GM18526 (cell line): ENCODE data around the gene PRRX2.

Experiments
- POLR2A ChIP-seq: IDR thresholded peaks from 3 replicates; pipeline ENCODE4 v1.6.1; 2011; ENCODE audit not compliant: insufficient read length; ENCODE audit errors: extremely low read depth

Gene PRRX2

DNA sequence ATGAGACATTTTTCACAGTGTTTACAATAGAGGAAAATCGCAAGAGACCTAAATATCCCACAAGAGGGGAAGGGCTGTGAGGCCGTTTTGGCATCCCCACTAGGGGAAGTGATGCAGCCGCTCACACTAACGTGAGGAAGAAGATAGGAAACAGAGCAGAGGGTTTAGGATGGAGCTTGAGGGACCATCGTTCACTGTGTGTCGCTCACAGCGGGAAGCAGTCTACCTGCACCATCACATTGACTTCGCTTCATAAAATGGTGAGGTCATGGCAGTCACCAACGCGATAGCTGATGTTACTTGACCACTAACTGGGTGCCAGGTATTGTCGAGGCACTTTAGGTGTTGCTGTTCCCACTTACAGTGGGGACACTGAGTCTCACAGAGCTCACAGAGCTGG lies 35.6 kb downstream of the PRRX2 start:
- no peak for TF ChIP-seq POLR2A

DNA sequence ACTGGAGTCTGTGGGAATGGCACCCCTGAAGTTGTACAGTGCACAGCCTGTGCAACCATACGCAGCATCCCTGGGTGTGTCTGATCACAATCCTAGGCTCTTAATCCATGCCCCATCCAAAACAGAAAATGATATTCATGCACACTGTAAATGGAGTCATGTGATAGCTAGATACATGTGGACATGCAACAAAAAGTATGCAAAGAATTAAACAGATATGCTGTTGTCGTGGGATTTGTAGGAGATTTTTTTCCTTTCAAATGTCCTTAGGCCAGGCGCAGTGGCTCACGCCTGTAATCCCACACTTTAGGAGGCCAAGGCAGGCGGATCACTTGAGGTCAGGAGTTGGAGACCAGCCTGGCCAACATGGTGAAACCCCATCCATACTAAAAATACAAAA lies 36.1 kb downstream of the PRRX2 start:
- TF ChIP-seq POLR2A, result no peak

- no peak for TF ChIP-seq POLR2A
Measured at GRCh38 chr9:129702589-129703520, 37.4 kb downstream of the PRRX2 start.

GRCh38 chr9:129703667-129704355 lies 38.4 kb downstream of the PRRX2 start:
- TF ChIP-seq POLR2A, result no peak

DNA sequence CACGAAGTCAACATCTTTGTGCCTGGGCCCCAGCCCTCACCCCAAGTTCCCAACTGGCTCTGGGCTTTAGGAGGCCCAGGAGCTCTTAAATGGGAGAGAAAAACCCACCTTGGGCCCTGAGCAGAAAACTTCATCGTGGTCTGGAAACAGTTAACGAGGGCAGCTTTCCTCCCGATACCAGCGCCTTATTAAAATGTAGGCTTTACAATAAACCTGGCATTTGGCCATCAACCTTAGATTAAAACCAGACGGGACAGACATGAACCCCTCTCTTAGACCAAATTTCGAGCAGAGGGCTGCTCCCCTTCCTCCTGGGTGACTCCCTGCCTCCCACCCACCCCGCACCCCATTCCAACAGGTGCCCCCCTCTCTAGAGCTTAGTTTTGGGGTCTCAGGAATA lies 39.4 kb downstream of the PRRX2 start:
- TF ChIP-seq POLR2A, result no peak

DNA sequence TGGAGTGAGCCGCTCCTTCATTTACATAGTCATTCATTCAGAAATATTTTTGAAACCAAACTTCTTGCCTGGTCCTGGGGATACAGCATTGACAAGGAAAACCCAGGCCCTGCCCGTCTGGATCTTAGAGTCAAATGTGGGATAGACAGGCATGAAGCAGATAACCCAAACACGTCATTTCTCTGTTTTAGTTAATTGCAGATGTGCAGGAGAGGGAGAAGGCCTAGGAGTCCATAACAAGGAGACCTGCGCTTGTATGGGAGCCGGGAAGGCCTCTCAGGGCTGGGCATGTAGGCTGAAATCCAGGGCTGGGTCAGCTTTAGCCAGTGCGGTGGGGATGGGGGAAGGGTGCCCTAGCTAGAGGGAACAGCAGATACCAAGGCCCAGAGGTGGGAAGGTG lies 43.3 kb downstream of the PRRX2 start:
- TF ChIP-seq POLR2A, result no peak

DNA sequence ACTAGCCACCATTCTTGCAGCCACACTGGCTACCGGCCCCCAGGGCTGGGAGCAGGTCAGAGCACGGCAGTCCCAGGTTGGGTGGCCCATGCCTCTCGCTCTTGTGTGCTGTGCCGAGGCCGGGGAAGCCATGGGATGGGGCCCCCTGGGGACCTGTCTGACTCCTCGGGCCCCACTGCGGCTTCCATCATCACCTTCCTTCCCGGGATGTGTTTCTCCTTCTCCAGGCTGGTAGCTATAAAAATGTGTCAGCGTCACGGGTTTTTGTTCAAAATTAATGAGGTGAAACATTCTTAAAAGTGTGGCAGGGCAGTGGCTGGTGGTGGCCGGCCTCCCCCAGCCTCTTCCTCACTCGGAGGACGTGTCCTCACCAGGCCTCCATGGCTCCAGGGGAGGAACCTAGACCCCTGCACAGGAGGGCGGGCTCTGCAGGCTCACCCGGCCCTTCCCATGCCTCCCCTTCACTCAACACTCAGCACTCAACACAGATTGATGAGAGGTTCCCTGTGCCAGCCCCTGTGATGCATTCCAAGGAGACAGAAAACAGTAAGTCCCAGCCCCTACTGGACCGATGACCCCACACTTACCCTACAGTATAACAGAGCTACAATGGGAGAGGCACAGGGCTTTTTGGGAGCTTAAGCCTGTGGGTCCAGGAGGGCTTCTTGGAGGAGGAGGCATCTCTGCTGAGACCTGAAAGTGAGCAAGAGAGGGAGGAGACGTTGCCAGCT lies 44.2 kb downstream of the PRRX2 start:
- TF ChIP-seq POLR2A, result no peak

- TF ChIP-seq POLR2A, result no peak
Measured at GRCh38 chr9:129710169-129710453, 44.7 kb downstream of the PRRX2 start.

GRCh38 chr9:129712634-129713401 lies 47.4 kb downstream of the PRRX2 start:
- TF ChIP-seq POLR2A, result no peak

DNA sequence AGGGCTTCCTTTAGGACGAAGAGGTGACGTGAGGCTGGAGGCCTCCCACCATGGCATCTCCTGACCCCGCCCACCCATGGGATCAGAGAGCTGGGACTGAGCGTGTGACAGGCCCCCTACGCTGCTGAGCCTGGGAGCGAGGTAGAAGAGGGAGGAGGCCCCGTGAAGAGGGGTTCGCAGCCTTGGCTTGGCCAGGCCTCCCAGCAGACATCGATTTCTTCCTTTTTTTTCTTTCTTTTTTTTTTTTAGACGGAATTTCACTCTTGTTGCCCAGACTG lies 47.9 kb downstream of the PRRX2 start:
- no peak for TF ChIP-seq POLR2A

DNA sequence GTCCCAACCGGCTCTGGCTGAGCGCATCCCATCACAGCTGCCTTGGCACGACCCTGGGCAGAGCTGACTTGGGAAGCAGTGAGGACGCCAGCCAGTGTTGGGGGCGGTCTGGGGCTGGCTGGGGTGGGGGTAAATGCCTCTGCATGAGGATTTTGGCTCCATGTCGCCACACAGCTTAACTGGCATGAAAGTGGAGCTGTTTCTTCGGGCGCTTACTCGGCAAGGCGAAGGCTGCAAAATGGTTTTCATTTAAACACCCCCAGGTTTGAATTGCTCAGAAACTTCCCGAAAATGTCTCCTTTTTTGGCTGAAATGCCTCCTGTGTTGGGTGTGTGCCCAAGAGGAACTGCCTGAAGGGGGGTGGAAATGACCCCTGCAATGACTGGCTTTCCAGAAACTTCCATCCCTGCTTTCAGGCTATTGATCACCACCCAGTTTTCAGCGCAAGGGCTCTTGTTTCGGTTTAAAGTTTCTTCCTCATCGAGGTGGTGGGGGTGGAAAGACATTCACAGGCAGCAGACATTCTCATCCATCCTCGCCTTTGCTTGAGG lies 49.1 kb downstream of the PRRX2 start:
- TF ChIP-seq POLR2A, result no peak

GRCh38 chr9:129716091-129716490 lies 50.6 kb downstream of the PRRX2 start:
- no peak for TF ChIP-seq POLR2A

DNA sequence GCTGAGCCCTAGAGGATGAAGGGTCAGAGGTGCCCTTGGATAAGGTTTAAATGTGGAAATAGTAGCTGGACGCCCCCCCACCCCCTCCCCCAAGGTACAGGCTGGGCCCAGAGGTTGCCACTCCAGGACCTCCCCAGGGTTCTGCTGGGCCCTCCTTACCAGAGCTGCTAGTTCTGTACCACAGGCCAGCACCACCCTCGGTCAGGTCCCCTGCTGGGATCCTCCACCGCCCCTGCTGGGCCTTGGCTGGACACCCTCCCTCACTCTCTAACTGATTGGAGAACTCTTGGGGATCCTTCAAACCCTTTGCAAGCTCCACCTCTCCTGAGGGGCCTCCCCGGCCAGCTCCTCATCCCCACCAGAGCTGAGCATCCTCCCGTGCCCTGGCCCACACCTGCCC lies 52.5 kb downstream of the PRRX2 start:
- TF ChIP-seq POLR2A, result no peak

DNA sequence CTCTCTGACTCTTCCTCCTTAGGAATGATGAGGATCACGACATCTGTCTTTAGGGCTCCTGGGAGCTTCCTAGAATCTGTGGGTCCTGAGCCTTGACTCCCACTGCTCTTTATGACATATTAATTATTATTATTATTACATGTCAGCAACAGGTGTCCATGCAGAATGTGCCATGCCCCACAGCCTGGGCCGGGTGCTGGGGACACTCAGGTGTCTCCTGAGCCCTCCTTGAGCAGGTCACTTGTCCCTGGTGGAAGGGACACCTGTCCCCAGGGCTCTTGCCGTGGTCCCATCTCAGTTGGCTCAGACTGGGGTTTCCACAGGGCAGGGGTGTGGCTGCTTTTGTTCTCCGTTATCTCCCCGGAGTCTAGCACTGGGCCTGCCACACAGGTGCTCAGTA lies 53.2 kb downstream of the PRRX2 start:
- no peak for TF ChIP-seq POLR2A

- no peak for TF ChIP-seq POLR2A
Measured at GRCh38 chr9:129719135-129719534, 53.7 kb downstream of the PRRX2 start.
